T-cell (primary cell): Measurements from ENCODE around the gene C11orf58. TPM values are rescaled to one million over a fixed set of nuclear protein-coding genes. Genes with fewer than 3 reads are reported as not detected.

Experiments used
- ATAC-seq, 4 experiments: fragments of 200-7000 bp in 3 of 4; fragments of 150-1000 bp in 1 of 4; cut with Tn5 transposase; replicated peaks in 1 of 4; 1 replicate in 3 of 4; 2 replicates in 1 of 4; pipeline ENCODE4 v1.10.0; 2021; ENCODE audit warnings: moderate library complexity in 3 of 4, mild to moderate bottlenecking in 2 of 4, moderate number of reproducible peaks in 1 of 4
- CTCF ChIA-PET, 2 donors: fragments of 300-600 bp; sonication (Branson Sonifier 250); formaldehyde crosslinking; loops; one replicate each; lab custom pipeline; 2022; ENCODE audit warnings: antibody characterized with exemption in 2 of 2; lab: Charles Lee
- POLR2A ChIA-PET, 2 donors: fragments of 300-600 bp; sonication (Branson Sonifier 250); formaldehyde crosslinking; loops; one replicate each; lab custom pipeline; 2022; ENCODE audit warnings: antibody characterized with exemption in 2 of 2; lab: Charles Lee
- DNase-seq, 35 experiments: peaks; one replicate each; pipeline versions ENCODE4 v3.0.0 to v3.0.0-alpha.2; 2013 to 2023
- H3K27ac ChIP-seq: one replicate; pipeline ENCODE4 v1.5.1; 2013; ENCODE audit warnings: low read length
- H3K27me3 ChIP-seq, 2 experiments: replicated peaks in 1 of 2; 1 replicate in 1 of 2; 2 replicates in 1 of 2; pipeline versions ENCODE4 v1.6.1 to v1.7.0; 2013; ENCODE audit warnings: low read length in 1 of 2, mixed read lengths in 1 of 2; ENCODE audit not compliant: control insufficient read depth in 2 of 2, insufficient read depth in 2 of 2; ENCODE audit errors: extremely low read depth in 1 of 2
- H3K36me3 ChIP-seq, 2 donors: 1 replicate in 1 of 2; 2 replicates in 1 of 2; pipeline versions ENCODE4 v1.6.1 to v1.7.0; 2013; ENCODE audit warnings: low read length in 1 of 2; ENCODE audit not compliant: control insufficient read depth in 2 of 2, insufficient read depth in 1 of 2; ENCODE audit errors: extremely low read depth in 1 of 2
- H3K4me1 ChIP-seq, 2 experiments: 1 replicate in 1 of 2; 2 replicates in 1 of 2; pipeline versions ENCODE4 v1.6.1 to v1.7.0; 2013; ENCODE audit warnings: low read length in 2 of 2, mixed read lengths in 1 of 2; ENCODE audit not compliant: insufficient read depth in 2 of 2, control insufficient read depth in 1 of 2; ENCODE audit errors: extremely low read depth in 1 of 2
- H3K4me3 ChIP-seq, 2 donors: 1 replicate in 1 of 2; 2 replicates in 1 of 2; pipeline versions ENCODE4 v1.5.1 to v1.7.0; 2013; ENCODE audit warnings: mild to moderate bottlenecking in 2 of 2, low read length in 1 of 2, moderate library complexity in 1 of 2; ENCODE audit not compliant: control insufficient read depth in 1 of 2; ENCODE audit errors: extremely low read depth in 1 of 2
- H3K9me3 ChIP-seq: 2 replicates; pipeline ENCODE4 v1.7.0; 2013
- H3K27ac Mint-ChIP-seq, 2 donors: one replicate each; pipeline ENCODE4 v1.8.0; 2020 to 2021; ENCODE audit warnings: mild to moderate bottlenecking in 2 of 2, mixed read lengths in 2 of 2
- H3K27me3 Mint-ChIP-seq, 2 donors: one replicate each; pipeline ENCODE4 v1.8.0; 2021 to 2022; ENCODE audit warnings: mixed read lengths in 2 of 2
- H3K36me3 Mint-ChIP-seq: one replicate; pipeline ENCODE4 v1.8.0; 2021; ENCODE audit warnings: mixed read lengths
- H3K4me1 Mint-ChIP-seq, 3 donors: one replicate each; pipeline ENCODE4 v1.8.0; 2020 to 2022; ENCODE audit warnings: mixed read lengths in 3 of 3, mild to moderate bottlenecking in 1 of 3
- H3K4me3 Mint-ChIP-seq, 3 donors: one replicate each; pipeline ENCODE4 v1.8.0; 2020 to 2022; ENCODE audit warnings: mild to moderate bottlenecking in 3 of 3, mixed read lengths in 3 of 3, moderate library complexity in 3 of 3
- H3K9me3 Mint-ChIP-seq, 3 donors: one replicate each; pipeline ENCODE4 v1.8.0; 2020 to 2022; ENCODE audit warnings: mixed read lengths in 3 of 3
- WGBS: methylation state at CpG from one replicate; pipeline ENCODE4 v1.1.5; 2013; ENCODE audit warnings: missing lambda C conversion rate; ENCODE audit not compliant: insufficient coverage; 5-methylcytosine and 5-hydroxymethylcytosine counted together
- total RNA-seq, 35 experiments: library from RNA in 6 of 35; stranded (reverse) in 6 of 35; fragments of 120-200 nt in 1 of 35; gene quantifications; one replicate each; pipeline versions ENCODE4 v1.2.1 to v1.2.4 and lab custom pipeline; 2013 to 2026

C11orf58 gene
- total RNA-seq, 5 donors from 2014 or later (not counting 1 experiment from before 2014, with no cell fraction given) = 120 to 145 (median 133) TPM

- CTCF ChIA-PET = interaction anchor here (0.6 to 1.5 kb wide), 9 partner anchors 13 to 807 kb away, joined by 3 to 4 read pairs (median 3); no protein-coding TSS in a partner anchor
- 83% methylated on average over 3 of the region's 7 CpGs for WGBS
- no peak overlapping the region for H3K27ac Mint-ChIP-seq
Measured at GRCh38 chr11:16785520-16786128, 47.2 kb downstream of the C11orf58 start.

GRCh38 chr11:16786131-16786530 lies 47.7 kb downstream of the C11orf58 start:
- Histone ChIP-seq H3K9me3 (no peaks in the 10 kb centered on the region), H3K27ac (no peak overlapping the region), H3K27me3 (no peaks in the 10 kb centered on the region), H3K4me3 (no peak overlapping the region), H3K36me3 (no peaks in the 10 kb centered on the region), H3K4me1 (no peaks in the 10 kb centered on the region)
- Mint-ChIP-seq H3K9me3 (no peaks in the 10 kb centered on the region), H3K4me1 (peaks cover 0 to 1% (median 0%) of the 10 kb centered on the region in 3 donors), H3K36me3 (no peaks in the 10 kb centered on the region), H3K27me3 (no peaks in the 10 kb centered on the region), H3K4me3 (no peak overlapping the region), H3K27ac (no peak overlapping the region)
- DNase-seq (no peak), ATAC-seq (no peak)
- ChIA-PET CTCF (interaction anchor here (0.6 to 1.5 kb wide), 8 partner anchors 13 to 807 kb away, joined by 3 to 4 read pairs (median 3); no protein-coding TSS in a partner anchor), POLR2A (no interaction called here)
- WGBS = 100% methylated on average over 3 of the region's 6 CpGs

More at GRCh38 chr11:16785520-16786128, 47.2 kb downstream of the C11orf58 start:
- H3K4me3 Mint-ChIP-seq = no peak overlapping the region
- Histone ChIP-seq H3K4me3 (no peak overlapping the region), H3K4me1 (no peaks in the 10 kb centered on the region), H3K27ac (no peak overlapping the region), H3K36me3 (no peaks in the 10 kb centered on the region), H3K27me3 (no peaks in the 10 kb centered on the region), H3K9me3 (no peaks in the 10 kb centered on the region)
- DNase-seq (peak in 31 of 35 experiments; percentile 11 to 68 (median 32)), ATAC-seq (peak; percentile 68 to 80 (median 76))
- H3K36me3 Mint-ChIP-seq = no peaks in the 10 kb centered on the region
- POLR2A ChIA-PET = no interaction called here
- no peaks in the 10 kb centered on the region for H3K9me3 Mint-ChIP-seq
- no peaks in the 10 kb centered on the region for H3K27me3 Mint-ChIP-seq
- peaks cover 0 to 1% (median 0%) of the 10 kb centered on the region in 3 donors for H3K4me1 Mint-ChIP-seq

DNA sequence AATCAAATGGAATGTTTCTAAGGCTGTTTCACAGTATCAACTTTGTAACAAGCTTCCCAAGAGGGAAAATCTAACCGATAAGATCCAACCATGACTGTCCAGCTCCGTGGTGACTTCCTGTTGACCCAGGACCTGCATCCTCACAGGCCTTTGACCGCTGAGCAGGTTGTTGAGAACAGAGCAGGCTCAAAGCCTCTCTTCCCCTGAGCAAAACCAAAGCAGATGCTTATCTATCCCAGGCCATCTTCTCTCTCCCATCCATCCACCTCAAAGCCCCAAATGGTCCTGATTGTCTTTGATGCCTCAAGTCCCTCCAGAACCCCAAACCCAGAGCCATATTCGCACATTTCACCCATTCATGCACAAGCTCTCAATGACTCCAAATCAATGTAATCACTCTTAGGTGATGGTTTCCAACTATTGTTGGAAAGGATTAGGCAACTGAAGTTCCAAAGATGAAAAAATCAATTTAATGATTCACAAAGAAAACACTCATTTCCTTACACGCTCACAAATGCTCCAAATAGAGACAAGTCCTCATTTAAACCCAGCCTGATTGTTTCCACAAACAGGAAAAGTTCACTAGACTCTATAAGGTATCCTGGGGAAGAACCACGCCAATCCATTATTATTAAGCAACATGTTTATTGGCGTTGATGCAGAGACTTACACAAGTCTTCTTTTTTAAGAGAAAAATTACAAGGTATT lies 48.7 kb downstream of the C11orf58 start:
- peaks cover 0 to 3% (median 1%) of the 10 kb centered on the region in 3 donors for H3K4me1 Mint-ChIP-seq
- Histone ChIP-seq H3K4me1 (no peaks in the 10 kb centered on the region), H3K9me3 (no peaks in the 10 kb centered on the region), H3K36me3 (no peaks in the 10 kb centered on the region), H3K4me3 (no peak overlapping the region), H3K27me3 (no peaks in the 10 kb centered on the region), H3K27ac (no peak overlapping the region)
- no peak overlapping the region for H3K4me3 Mint-ChIP-seq
- ChIA-PET POLR2A (no interaction called here), CTCF (interaction anchor here (1.0 to 1.2 kb wide), 2 partner anchors 24 to 597 kb away, joined by 3 read pairs; no protein-coding TSS in a partner anchor)
- no peaks in the 10 kb centered on the region for H3K9me3 Mint-ChIP-seq
- DNase-seq (no peak), ATAC-seq (no peak)
- no peak overlapping the region for H3K27ac Mint-ChIP-seq
- 79% methylated on average over 3 of the region's 7 CpGs for WGBS
- H3K27me3 Mint-ChIP-seq = no peaks in the 10 kb centered on the region
- H3K36me3 Mint-ChIP-seq = no peaks in the 10 kb centered on the region

DNA sequence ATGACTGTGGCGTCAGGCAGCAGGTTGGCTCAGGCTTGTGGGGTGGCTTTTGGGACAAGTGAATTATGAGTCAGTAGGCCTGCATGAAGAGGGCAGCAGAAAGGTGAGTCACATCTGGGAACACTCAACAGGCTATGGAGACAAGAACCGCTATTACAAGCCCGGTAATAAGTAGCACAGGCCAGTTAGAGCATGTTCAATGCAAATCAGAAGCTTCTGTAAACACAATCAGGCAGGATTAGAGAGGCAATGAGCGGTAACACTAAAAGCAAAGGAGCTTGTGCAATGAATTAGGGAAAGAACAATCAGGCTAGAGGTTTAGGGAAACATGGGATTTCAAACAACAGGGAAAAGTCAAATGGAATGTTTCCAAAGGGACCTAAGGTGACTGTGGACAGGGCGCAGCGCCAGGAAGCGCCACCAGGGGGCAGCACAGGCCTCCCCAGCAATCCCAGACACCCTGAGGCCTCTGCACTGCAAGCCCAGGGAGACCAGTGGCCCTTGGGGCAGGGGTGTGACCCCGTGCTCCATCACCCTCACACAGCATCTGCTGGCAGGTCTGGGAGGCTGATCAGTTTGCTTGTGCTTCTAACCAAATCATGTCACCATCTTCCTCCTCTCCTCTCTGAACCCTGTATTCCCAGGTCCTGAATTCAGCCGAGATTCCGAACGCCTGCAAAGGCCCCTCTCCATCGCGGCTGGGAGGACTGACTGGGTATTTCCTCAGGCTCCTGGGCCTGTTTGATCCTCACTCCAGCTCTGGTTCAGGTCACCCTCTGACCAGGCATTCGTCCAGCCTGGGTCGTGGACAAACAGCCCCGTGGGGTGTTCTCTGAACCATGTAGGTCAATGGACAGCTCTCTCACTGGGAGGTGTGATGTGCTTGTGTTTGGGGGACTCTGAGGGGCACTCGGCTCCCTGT lies 50.0 kb downstream of the C11orf58 start:
- H3K4me3 Mint-ChIP-seq = no peak overlapping the region
- ATAC-seq (peak; percentile 56 to 71 (median 60)), DNase-seq (peak in 30 of 35 experiments; percentile 11 to 70 (median 30))
- H3K9me3 Mint-ChIP-seq = no peaks in the 10 kb centered on the region
- peaks cover 0 to 3% (median 1%) of the 10 kb centered on the region in 3 donors for H3K4me1 Mint-ChIP-seq
- no peaks in the 10 kb centered on the region for H3K36me3 ChIP-seq
- no peaks in the 10 kb centered on the region for H3K4me1 ChIP-seq
- WGBS = 56% methylated on average over 13 of the region's 17 CpGs
- ChIA-PET POLR2A (no interaction called here), CTCF (interaction anchor here (1.1 to 1.6 kb wide), 3 partner anchors 23 to 94 kb away, joined by 3 read pairs; no protein-coding TSS in a partner anchor)
- no peaks in the 10 kb centered on the region for H3K27me3 Mint-ChIP-seq
- no peaks in the 10 kb centered on the region for H3K9me3 ChIP-seq
- no peaks in the 10 kb centered on the region for H3K27me3 ChIP-seq
- no peaks in the 10 kb centered on the region for H3K36me3 Mint-ChIP-seq
- no peak overlapping the region for H3K27ac ChIP-seq
- H3K27ac Mint-ChIP-seq = no peak overlapping the region
- H3K4me3 ChIP-seq = no peak overlapping the region

DNA sequence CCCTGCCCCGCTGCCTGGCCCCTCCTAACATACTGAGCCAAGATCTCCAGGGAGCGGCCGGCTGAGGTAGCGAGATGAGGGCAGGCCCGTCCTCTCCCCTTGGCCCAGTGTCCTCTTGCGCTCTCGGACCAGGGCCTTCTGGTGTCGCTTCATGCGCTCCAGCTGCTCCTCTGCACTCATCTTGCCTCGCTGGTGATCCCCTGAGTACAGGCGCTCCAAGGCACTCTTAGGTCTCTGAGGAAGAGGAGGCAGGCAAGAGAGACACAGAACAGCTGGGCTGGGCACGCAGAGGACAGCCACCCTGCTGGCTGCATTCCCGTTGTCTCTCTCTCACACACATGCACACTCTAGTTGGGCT lies 50.6 kb downstream of the C11orf58 start:
- ATAC-seq (no peak), DNase-seq (no peak)
- no peaks in the 10 kb centered on the region for H3K27me3 ChIP-seq
- no peak overlapping the region for H3K4me3 ChIP-seq
- WGBS = 89% methylated on average over 13 of the region's 13 CpGs
- H3K4me1 ChIP-seq = no peaks in the 10 kb centered on the region
- H3K27me3 Mint-ChIP-seq = no peaks in the 10 kb centered on the region
- CTCF ChIA-PET = interaction anchor here (1.2 to 1.6 kb wide), 3 partner anchors 17 to 94 kb away, joined by 3 read pairs; no protein-coding TSS in a partner anchor
- H3K4me1 Mint-ChIP-seq = peaks cover 0 to 3% (median 1%) of the 10 kb centered on the region in 3 donors
- H3K9me3 Mint-ChIP-seq = no peaks in the 10 kb centered on the region
- POLR2A ChIA-PET = no interaction called here
- H3K9me3 ChIP-seq = no peaks in the 10 kb centered on the region
- H3K36me3 Mint-ChIP-seq = no peaks in the 10 kb centered on the region
- H3K27ac Mint-ChIP-seq = no peak overlapping the region
- H3K36me3 ChIP-seq = no peaks in the 10 kb centered on the region
- H3K27ac ChIP-seq = no peak overlapping the region
- H3K4me3 Mint-ChIP-seq = no peak overlapping the region
